ENCODE results near the gene RTN4R. TPM values are rescaled to one million over a fixed set of nuclear protein-coding genes. Genes with fewer than 3 reads are reported as not detected.
A peak's percentile ranks its signal among the peaks of the same experiment; 100 is the strongest.

RTN4R gene
- total and polyA plus RNA-seq, 2 experiments from 2014 or later, result 10.6 to 38.4 TPM

GRCh38 chr22:20238536-20238900, 29.6 kb downstream of the RTN4R start:
- H2AFZ ChIP-seq, result no peak overlapping the region
- H3K4me1 ChIP-seq (ENCODE audit: insufficient read depth), result no peaks in the 10 kb centered on the region; the same call in 1 of the 2 replicates
- H3K9me3 Mint-ChIP-seq, result no peaks in the 10 kb centered on the region; the same call in 2 of the 3 replicates
- H3K4me3 ChIP-seq, result no peak overlapping the region
- H3K4me1 Mint-ChIP-seq, result peaks cover 8% of the 10 kb centered on the region
- no peak overlapping the region for H3K27ac Mint-ChIP-seq
- ATAC-seq (peak; percentile 91), DNase-seq (ENCODE audit: low spot score) (peak; percentile 88)
- no peak overlapping the region for H3K4me3 Mint-ChIP-seq
- H3K79me2 ChIP-seq (replicated peaks; ENCODE audit: insufficient read depth), result no peaks in the 10 kb centered on the region
- no peaks in the 10 kb centered on the region for H3K36me3 ChIP-seq (ENCODE audit: insufficient read depth)
- no peak overlapping the region for H3K27ac ChIP-seq (ENCODE audit: low read depth)
- no peaks in the 10 kb centered on the region for H4K20me1 ChIP-seq (replicated peaks; ENCODE audit: insufficient read depth)
- peak; percentile 66 to 91 for TF ChIP-seq CTCF (conservative IDR thresholded peaks at IDR 0.05; ENCODE audit: low read depth in 2 of 2)
- no peak for TF ChIP-seq ZNF114 (CRISPR knock-in tag; IDR thresholded peaks at IDR 0.05)
- TF ChIP-seq REST (IDR thresholded peaks at IDR 0.05; ENCODE audit: unreplicated experiment), result no peak
- no peak for TF ChIP-seq POLR2AphosphoS5 (IDR thresholded peaks at IDR 0.05; ENCODE audit: low read depth)
- 0 out of 2 replicates have a peak, but pooled peaks cover 4% of the 10 kb centered on the region for H3F3A ChIP-seq (replicated peaks; ENCODE audit: low read depth)
- H3K27me3 Mint-ChIP-seq (ENCODE audit: insufficient read depth, low read depth, poor library complexity), result peaks cover 9% of the 10 kb centered on the region
- H3K36me3 Mint-ChIP-seq (ENCODE audit: low read depth), result no peaks in the 10 kb centered on the region; the same call in 2 of the 3 replicates
- no peaks in the 10 kb centered on the region for H3K27me3 ChIP-seq (ENCODE audit: insufficient read depth)
- no peak overlapping the region for H3K4me2 ChIP-seq
- no peaks in the 10 kb centered on the region for H3K9me2 ChIP-seq (ENCODE audit: insufficient read depth)

- Mint-ChIP-seq H3K27ac (no peak overlapping the region), H3K27me3 (ENCODE audit: insufficient read depth, low read depth, poor library complexity) (peaks cover 7% of the 10 kb centered on the region), H3K9me3 (no peaks in the 10 kb centered on the region; the same call in 2 of the 3 replicates), H3K4me1 (peaks cover 6% of the 10 kb centered on the region), H3K36me3 (ENCODE audit: low read depth) (no peaks in the 10 kb centered on the region; the same call in 2 of the 3 replicates), H3K4me3 (no peak overlapping the region)
- Histone ChIP-seq H3K79me2 (replicated peaks; ENCODE audit: insufficient read depth) (no peaks in the 10 kb centered on the region), H3K4me1 (ENCODE audit: insufficient read depth) (no peaks in the 10 kb centered on the region; the same call in 1 of the 2 replicates), H3K36me3 (ENCODE audit: insufficient read depth) (no peaks in the 10 kb centered on the region), H2AFZ (no peak overlapping the region), H3K9me2 (ENCODE audit: insufficient read depth) (no peaks in the 10 kb centered on the region), H3K4me2 (no peak overlapping the region), H3K4me3 (no peak overlapping the region), H3F3A (replicated peaks; ENCODE audit: low read depth) (0 out of 2 replicates have a peak, but pooled peaks cover 4% of the 10 kb centered on the region), H3K27ac (ENCODE audit: low read depth) (no peak overlapping the region), H3K27me3 (ENCODE audit: insufficient read depth) (no peaks in the 10 kb centered on the region), H4K20me1 (replicated peaks; ENCODE audit: insufficient read depth) (no peaks in the 10 kb centered on the region)
- ATAC-seq (no peak), DNase-seq (ENCODE audit: low spot score) (no peak)
- TF ChIP-seq POLR2AphosphoS5 (IDR thresholded peaks at IDR 0.05; ENCODE audit: low read depth) (no peak), REST (IDR thresholded peaks at IDR 0.05; ENCODE audit: unreplicated experiment) (no peak), JUNB (IDR thresholded peaks at IDR 0.05; ENCODE audit: unreplicated experiment) (no peak)
Observed at GRCh38 chr22:20237480-20238440, 30.4 kb downstream of the RTN4R start.
